Colonic mucosa (tissue), 4 donors: ENCODE data around the gene CSRNP3. TPM values are rescaled to one million over a fixed set of nuclear protein-coding genes. Genes with fewer than 3 reads are reported as not detected.

ENCODE experiments used
- DNase-seq: peaks from one replicate; pipeline ENCODE4 v3.0.0-alpha.2; 2020
- H3K27ac ChIP-seq: fragments of 200-600 bp; one replicate; pipeline ENCODE4 v1.8.0; 2021
- H3K27me3 ChIP-seq: fragments of 200-600 bp; one replicate; pipeline ENCODE4 v1.8.0; 2021
- H3K36me3 ChIP-seq: fragments of 200-600 bp; one replicate; pipeline ENCODE4 v1.8.0; 2021
- H3K4me1 ChIP-seq: fragments of 200-600 bp; one replicate; pipeline ENCODE4 v1.8.0; 2021; ENCODE audit warnings: mild to moderate bottlenecking
- H3K4me3 ChIP-seq: fragments of 200-600 bp; one replicate; pipeline ENCODE4 v1.8.0; 2021
- H3K9ac ChIP-seq, 2 donors: one replicate each; pipeline ENCODE4 v1.7.0; 2013; ENCODE audit warnings: control low read depth in 2 of 2, low read depth in 2 of 2, low read length in 2 of 2
- H3K9me3 ChIP-seq: fragments of 200-600 bp; one replicate; pipeline ENCODE4 v1.8.0; 2021
- CTCF ChIP-seq: fragments of 200-600 bp; IDR thresholded peaks from one replicate; pipeline ENCODE4 v1.8.0; 2022; ENCODE audit warnings: antibody characterized with exemption, mild to moderate bottlenecking
- intact Hi-C: fragments of 100-400 bp; cut with DNase I; formaldehyde crosslinking; loops from one replicate; pipeline ENCODE4 v1.14.1; 2022
- total RNA-seq, 2 donors: library from RNA; stranded (reverse); fragmentation: NEBNext Ultra II Directional in 1 of 2; extraction: Animal tissue kit (Norgen Biotek cat#: 25700) in 1 of 2; gene quantifications; one replicate each; pipeline ENCODE4 v1.2.1, GENCODE V29; 2021
- donor health status: healthy.
- donor health status: DM: no; HTN: no; CAD: no.
- donor health status: DM: no; HTN: no; CAD: no.

Gene CSRNP3
- total RNA-seq, 2 donors from 2014 or later: 1.5 to 2.0 TPM

GRCh38 chr2:165610591-165611029, 141.1 kb downstream of the CSRNP3 start:
- Histone ChIP-seq H3K9ac (no peak overlapping the region), H3K4me3 (no peak overlapping the region), H3K27ac (no peak overlapping the region), H3K36me3 (no peaks in the 10 kb centered on the region), H3K4me1 (no peaks in the 10 kb centered on the region), H3K27me3 (no peaks in the 10 kb centered on the region), H3K9me3 (no peaks in the 10 kb centered on the region)
- intact Hi-C loops: no loop called here
- TF ChIP-seq CTCF: no peak
- no peak for DNase-seq

- Histone ChIP-seq H3K36me3 (no peaks in the 10 kb centered on the region), H3K27me3 (no peaks in the 10 kb centered on the region), H3K4me3 (no peak overlapping the region), H3K4me1 (no peaks in the 10 kb centered on the region), H3K9me3 (no peaks in the 10 kb centered on the region), H3K9ac (no peak overlapping the region), H3K27ac (no peak overlapping the region)
- intact Hi-C loops: no loop called here
- DNase-seq: no peak
- no peak for TF ChIP-seq CTCF
Observed at GRCh38 chr2:165617741-165618481, 148.4 kb downstream of the CSRNP3 start.

GRCh38 chr2:165618806-165619205, 149.3 kb downstream of the CSRNP3 start:
- Histone ChIP-seq H3K4me3 (no peak overlapping the region), H3K27me3 (no peaks in the 10 kb centered on the region), H3K4me1 (no peaks in the 10 kb centered on the region), H3K9ac (no peak overlapping the region), H3K27ac (no peak overlapping the region), H3K9me3 (no peaks in the 10 kb centered on the region), H3K36me3 (no peaks in the 10 kb centered on the region)
- intact Hi-C loops: no loop called here
- no peak for TF ChIP-seq CTCF
- no peak for DNase-seq

- H3K27me3 ChIP-seq: no peaks in the 10 kb centered on the region
- no peak overlapping the region for H3K27ac ChIP-seq
- no peak for TF ChIP-seq CTCF
- H3K9ac ChIP-seq: no peak overlapping the region
- no peaks in the 10 kb centered on the region for H3K36me3 ChIP-seq
- DNase-seq: no peak
- no peaks in the 10 kb centered on the region for H3K4me1 ChIP-seq
- intact Hi-C loops: no loop called here
- no peaks in the 10 kb centered on the region for H3K9me3 ChIP-seq
- H3K4me3 ChIP-seq: no peak overlapping the region
Observed at GRCh38 chr2:165621086-165621560, 151.6 kb downstream of the CSRNP3 start.

- H3K9ac ChIP-seq: no peak overlapping the region
- H3K4me1 ChIP-seq: no peaks in the 10 kb centered on the region
- H3K36me3 ChIP-seq: no peaks in the 10 kb centered on the region
- no peaks in the 10 kb centered on the region for H3K27me3 ChIP-seq
- H3K9me3 ChIP-seq: no peaks in the 10 kb centered on the region
- DNase-seq: no peak
- no peak for TF ChIP-seq CTCF
- H3K27ac ChIP-seq: no peak overlapping the region
- intact Hi-C loops: no loop called here
- H3K4me3 ChIP-seq: no peak overlapping the region
Observed at GRCh38 chr2:165623161-165623560, 153.7 kb downstream of the CSRNP3 start.
